Nephron (organoid): ENCODE measurements around the gene LPP.

Experiments used
- H3K27ac Mint-ChIP-seq, 3 experiments: 2 replicates each; pipeline ENCODE4 v1.8.0; 2020; ENCODE audit warnings: mixed read lengths in 3 of 3, mild to moderate bottlenecking in 2 of 3, moderate library complexity in 1 of 3
- H3K27me3 Mint-ChIP-seq: 2 replicates; pipeline ENCODE4 v1.8.0; 2021; ENCODE audit warnings: low read depth, mild to moderate bottlenecking, moderate library complexity, mixed read lengths
- H3K36me3 Mint-ChIP-seq: 2 replicates; pipeline ENCODE4 v1.8.0; 2020; ENCODE audit warnings: low read depth, mixed read lengths
- H3K4me1 Mint-ChIP-seq: 2 replicates; pipeline ENCODE4 v1.8.0; 2020; ENCODE audit warnings: mixed read lengths
- H3K4me3 Mint-ChIP-seq, 3 experiments: 2 replicates each; pipeline ENCODE4 v1.8.0; 2020; ENCODE audit warnings: mild to moderate bottlenecking in 3 of 3, mixed read lengths in 3 of 3, moderate library complexity in 2 of 3
- H3K9me3 Mint-ChIP-seq: 2 replicates; pipeline ENCODE4 v1.8.0; 2020; ENCODE audit warnings: mixed read lengths
- CTCF ChIP-seq, 3 experiments: fragments of 200-600 bp; sonication (generic); IDR thresholded peaks; one replicate each; pipeline ENCODE4 v1.5.0; 2021; ENCODE audit warnings: antibody characterized with exemption in 3 of 3; ENCODE audit not compliant: unreplicated experiment in 3 of 3

LPP gene

GRCh38 chr3:188518835-188519452 lies 365.0 kb downstream of the LPP start:
- no peak for TF ChIP-seq CTCF (IDR thresholded peaks at IDR 0.05; ENCODE audit: unreplicated experiment in 3 of 3)
- Mint-ChIP-seq H3K4me3 (no peak overlapping the region), H3K4me1 (peaks cover 6% of the 10 kb centered on the region), H3K27me3 (no peaks in the 10 kb centered on the region), H3K9me3 (no peaks in the 10 kb centered on the region), H3K36me3 (no peaks in the 10 kb centered on the region), H3K27ac (no peak overlapping the region)

GRCh38 chr3:188520466-188520865 lies 366.5 kb downstream of the LPP start:
- Mint-ChIP-seq H3K4me1 (peaks cover 6% of the 10 kb centered on the region), H3K4me3 (no peak overlapping the region), H3K9me3 (no peaks in the 10 kb centered on the region), H3K36me3 (peaks cover 7% of the 10 kb centered on the region), H3K27ac (peak overlapping the region in 2 of 3 experiments; percentile 12 to 37), H3K27me3 (no peaks in the 10 kb centered on the region)
- no peak for TF ChIP-seq CTCF (IDR thresholded peaks at IDR 0.05; ENCODE audit: unreplicated experiment in 3 of 3)

GRCh38 chr3:188522115-188522514 lies 368.2 kb downstream of the LPP start:
- Mint-ChIP-seq H3K4me3 (no peak overlapping the region), H3K4me1 (peaks cover 6% of the 10 kb centered on the region), H3K9me3 (no peaks in the 10 kb centered on the region), H3K36me3 (peaks cover 19% of the 10 kb centered on the region), H3K27ac (no peak overlapping the region), H3K27me3 (peaks cover 4% of the 10 kb centered on the region)
- TF ChIP-seq CTCF (IDR thresholded peaks at IDR 0.05; ENCODE audit: unreplicated experiment in 3 of 3) = no peak

GRCh38 chr3:188523291-188523690 lies 369.3 kb downstream of the LPP start:
- no peak for TF ChIP-seq CTCF (IDR thresholded peaks at IDR 0.05; ENCODE audit: unreplicated experiment in 3 of 3)
- Mint-ChIP-seq H3K36me3 (peaks cover 19% of the 10 kb centered on the region), H3K27ac (no peak overlapping the region), H3K4me1 (peaks cover 6% of the 10 kb centered on the region), H3K4me3 (no peak overlapping the region), H3K27me3 (peaks cover 4% of the 10 kb centered on the region), H3K9me3 (no peaks in the 10 kb centered on the region)

GRCh38 chr3:188524052-188524451 lies 370.1 kb downstream of the LPP start:
- TF ChIP-seq CTCF (IDR thresholded peaks at IDR 0.05; ENCODE audit: unreplicated experiment in 3 of 3) = no peak
- H3K27ac Mint-ChIP-seq = no peak overlapping the region
- H3K9me3 Mint-ChIP-seq = no peaks in the 10 kb centered on the region
- H3K27me3 Mint-ChIP-seq = peaks cover 4% of the 10 kb centered on the region
- no peak overlapping the region for H3K4me3 Mint-ChIP-seq
- peaks cover 19% of the 10 kb centered on the region for H3K36me3 Mint-ChIP-seq
- peaks cover 6% of the 10 kb centered on the region for H3K4me1 Mint-ChIP-seq

- Mint-ChIP-seq H3K4me3 (no peak overlapping the region), H3K9me3 (no peaks in the 10 kb centered on the region), H3K27me3 (peaks cover 4% of the 10 kb centered on the region), H3K36me3 (peaks cover 19% of the 10 kb centered on the region), H3K27ac (no peak overlapping the region), H3K4me1 (no peaks in the 10 kb centered on the region)
- no peak for TF ChIP-seq CTCF (IDR thresholded peaks at IDR 0.05; ENCODE audit: unreplicated experiment in 3 of 3)
These were observed 372.1 kb downstream of the LPP start for GRCh38 chr3:188526057-188526456.
